HEK293 (cell line): ENCODE measurements around the gene COL15A1.

ENCODE experiments used
- CTCF ChIA-PET: fragments of 350-600 bp; formaldehyde crosslinking; extraction: SDS; loops from one replicate; lab custom pipeline; 2021; ENCODE audit warnings: antibody characterized with exemption; lab: Yijun Ruan, JAX
- POLR2A ChIA-PET: fragments of 300-600 bp; formaldehyde crosslinking; extraction: SDS; loops from one replicate; lab custom pipeline; 2020; ENCODE audit warnings: antibody characterized with exemption, inconsistent platforms; lab: Yijun Ruan, JAX
- H3K27ac ChIP-seq: fragments of 200-500 bp; sonication (Bioruptor generic); 2 replicates; pipeline ENCODE4 v1.5.1; 2014; ENCODE audit warnings: low read depth, low read length, control low read depth, inconsistent platforms; ENCODE audit errors: extremely low read depth
- H3K36me3 ChIP-seq, 2 experiments: fragments of 200-500 bp in 1 of 2; sonication (Bioruptor generic) in 1 of 2; 1 replicate in 1 of 2; 2 replicates in 1 of 2; pipeline ENCODE4 v1.5.1; 2014 to 2017; ENCODE audit warnings: inconsistent platforms in 2 of 2, low read length in 2 of 2; ENCODE audit not compliant: control insufficient read depth in 2 of 2, insufficient read depth in 1 of 2
- H3K4me1 ChIP-seq: fragments of 200-500 bp; sonication (Bioruptor generic); 2 replicates; pipeline ENCODE4 v1.5.1; 2014; ENCODE audit warnings: mild to moderate bottlenecking, low read length, inconsistent platforms; ENCODE audit not compliant: control insufficient read depth, insufficient read depth
- H3K4me3 ChIP-seq: 2 replicates; pipeline ENCODE4 v1.5.1; 2011; ENCODE audit warnings: low read depth, mild to moderate bottlenecking, control low read depth, low read length, moderate library complexity
- H3K9me3 ChIP-seq: fragments of 200-500 bp; sonication (Bioruptor generic); 2 replicates; pipeline ENCODE4 v1.5.1; 2014; ENCODE audit warnings: low read depth, low read length, inconsistent platforms; ENCODE audit not compliant: control insufficient read depth, insufficient read depth
- BCL11A ChIP-seq: fragments of 450-650 bp; formaldehyde crosslinking; IDR thresholded peaks from 2 replicates; pipeline ENCODE4 v1.5.1; 2016; ENCODE audit warnings: low read depth, missing biosample characterization, missing genetic modification characterization
- GLI2 ChIP-seq: fragments of 450-650 bp; formaldehyde crosslinking; IDR thresholded peaks from 2 replicates; pipeline ENCODE4; 2017; ENCODE audit warnings: missing biosample characterization, missing genetic modification characterization, low read depth, borderline replicate concordance
- MEIS1 ChIP-seq: sonication (generic); formaldehyde crosslinking; IDR thresholded peaks from 2 replicates; pipeline ENCODE4 v1.8.1; 2022; ENCODE audit warnings: missing genetic modification reagents, mild to moderate bottlenecking, borderline replicate concordance
- MYNN ChIP-seq: fragments of 450-650 bp; formaldehyde crosslinking; IDR thresholded peaks from 2 replicates; pipeline ENCODE4 v1.5.1; 2016; ENCODE audit warnings: missing biosample characterization, missing genetic modification characterization, borderline replicate concordance
- MZF1 ChIP-seq: fragments of 450-650 bp; formaldehyde crosslinking; IDR thresholded peaks from 2 replicates; pipeline ENCODE4 v1.5.1; 2017; ENCODE audit warnings: missing biosample characterization, missing genetic modification characterization, borderline replicate concordance
- PRDM6 ChIP-seq: fragments of 450-650 bp; formaldehyde crosslinking; IDR thresholded peaks from 2 replicates; pipeline ENCODE4 v1.5.1; 2017; ENCODE audit warnings: missing biosample characterization, missing genetic modification characterization
- SP2 ChIP-seq: fragments of 450-650 bp; formaldehyde crosslinking; IDR thresholded peaks from 2 replicates; pipeline ENCODE4 v1.5.1; 2016; ENCODE audit warnings: missing biosample characterization, missing genetic modification characterization
- ZNF140 ChIP-seq: fragments of 450-650 bp; formaldehyde crosslinking; IDR thresholded peaks from 2 replicates; pipeline ENCODE4 v1.5.1; 2016; ENCODE audit warnings: missing biosample characterization, missing genetic modification characterization
- ZNF174 ChIP-seq: fragments of 450-650 bp; formaldehyde crosslinking; IDR thresholded peaks from 2 replicates; pipeline ENCODE4 v1.5.0; 2017; ENCODE audit warnings: missing biosample characterization, mild to moderate bottlenecking, missing genetic modification characterization
- ZNF19 ChIP-seq: fragments of 450-650 bp; formaldehyde crosslinking; IDR thresholded peaks from 2 replicates; pipeline ENCODE4; 2016; ENCODE audit warnings: missing biosample characterization, missing genetic modification characterization, low read depth
- ZNF239 ChIP-seq: fragments of 450-650 bp; formaldehyde crosslinking; IDR thresholded peaks from 2 replicates; pipeline ENCODE4 v1.5.1; 2016; ENCODE audit warnings: missing biosample characterization, missing genetic modification characterization
- ZNF335 ChIP-seq: fragments of 450-650 bp; formaldehyde crosslinking; conservative IDR thresholded peaks from 2 replicates; pipeline ENCODE4 v1.5.1; 2016; ENCODE audit warnings: missing biosample characterization, missing genetic modification characterization
- ZNF366 ChIP-seq: fragments of 450-650 bp; formaldehyde crosslinking; conservative IDR thresholded peaks from 2 replicates; pipeline ENCODE4 v1.5.1; 2016; ENCODE audit warnings: missing biosample characterization, missing genetic modification characterization
- ZNF391 ChIP-seq: fragments of 450-650 bp; formaldehyde crosslinking; IDR thresholded peaks from 2 replicates; pipeline ENCODE4 v1.5.1; 2016; ENCODE audit warnings: low read depth, missing biosample characterization, missing genetic modification characterization, borderline replicate concordance
- ZNF423 ChIP-seq: fragments of 450-650 bp; formaldehyde crosslinking; IDR thresholded peaks from 2 replicates; pipeline ENCODE4 v1.5.1; 2016; ENCODE audit warnings: missing biosample characterization, missing genetic modification characterization
- ZNF558 ChIP-seq: fragments of 450-650 bp; formaldehyde crosslinking; IDR thresholded peaks from 2 replicates; pipeline ENCODE4 v1.5.1; 2016; ENCODE audit warnings: missing biosample characterization, missing genetic modification characterization
- ZNF768 ChIP-seq: fragments of 450-650 bp; formaldehyde crosslinking; IDR thresholded peaks from 2 replicates; pipeline ENCODE4 v1.5.1; 2018; ENCODE audit warnings: missing biosample characterization, mild to moderate bottlenecking, missing genetic modification characterization
- ZNF776 ChIP-seq: fragments of 450-650 bp; formaldehyde crosslinking; IDR thresholded peaks from 2 replicates; pipeline ENCODE4 v1.5.0; 2017; ENCODE audit warnings: missing biosample characterization, missing genetic modification characterization, borderline replicate concordance
- ZSCAN18 ChIP-seq: fragments of 450-650 bp; formaldehyde crosslinking; IDR thresholded peaks from 2 replicates; pipeline ENCODE4 v1.5.1; 2016; ENCODE audit warnings: missing biosample characterization, missing genetic modification characterization
- ZSCAN30 ChIP-seq: fragments of 450-650 bp; IDR thresholded peaks from 2 replicates; pipeline ENCODE4 v1.5.1; 2018; ENCODE audit warnings: missing biosample characterization, mild to moderate bottlenecking, missing genetic modification characterization, moderate library complexity
- TF ChIP-seq, protein P1 (sequence below): fragments of 450-650 bp; formaldehyde crosslinking; IDR thresholded peaks from 2 replicates; pipeline ENCODE4 v1.5.1; 2016; ENCODE audit warnings: missing biosample characterization, missing genetic modification characterization

The COL15A1 gene

DNA sequence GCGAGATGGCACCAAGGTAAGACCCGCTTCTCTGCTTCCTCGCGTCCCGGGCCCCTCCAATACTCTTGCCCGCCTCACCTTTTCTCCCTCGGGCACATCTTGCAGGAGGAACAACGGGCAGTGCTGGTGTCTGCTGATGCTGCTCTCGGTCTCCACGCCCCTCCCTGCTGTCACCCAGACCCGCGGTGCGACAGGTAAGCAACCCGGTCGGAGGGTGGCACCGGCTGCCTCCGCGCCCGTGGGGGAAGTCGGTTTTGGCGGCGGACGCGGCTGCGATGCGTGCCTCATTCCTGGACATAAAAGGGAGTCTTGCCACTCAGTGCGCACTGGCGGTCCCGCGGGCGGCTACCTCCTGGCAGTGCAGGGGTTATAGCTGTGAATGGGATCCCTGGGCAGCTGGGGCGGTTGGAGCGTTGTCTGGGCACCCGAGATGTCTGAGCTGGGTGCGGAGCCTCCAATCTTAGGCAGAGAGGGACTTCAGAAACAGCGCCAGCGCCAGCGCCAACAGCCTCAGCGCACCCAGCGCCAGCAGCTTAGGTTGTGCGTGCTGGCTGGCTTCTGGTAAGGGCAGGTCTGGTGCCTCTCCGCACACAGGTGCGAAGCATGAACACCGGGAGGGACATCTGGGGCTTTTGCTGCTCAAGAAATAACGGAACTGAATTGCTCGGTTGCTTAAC is 488 bp downstream of the COL15A1 start (continued):
- TF ChIP-seq ZSCAN30 (tag by site-specific recombination), result no peak
- no peak for TF ChIP-seq ZNF423
- TF ChIP-seq ZNF239 (tag by site-specific recombination), result no peak
- no peak for TF ChIP-seq GLI2 (tag by site-specific recombination)
- TF ChIP-seq, all 188 proteins: peak for 8

- Histone ChIP-seq H3K36me3 (no peaks in the 10 kb centered on the region), H3K4me1 (no peaks in the 10 kb centered on the region), H3K9me3 (no peaks in the 10 kb centered on the region), H3K4me3 (no peak overlapping the region), H3K27ac (no peak overlapping the region)
- TF ChIP-seq, protein P1, sequence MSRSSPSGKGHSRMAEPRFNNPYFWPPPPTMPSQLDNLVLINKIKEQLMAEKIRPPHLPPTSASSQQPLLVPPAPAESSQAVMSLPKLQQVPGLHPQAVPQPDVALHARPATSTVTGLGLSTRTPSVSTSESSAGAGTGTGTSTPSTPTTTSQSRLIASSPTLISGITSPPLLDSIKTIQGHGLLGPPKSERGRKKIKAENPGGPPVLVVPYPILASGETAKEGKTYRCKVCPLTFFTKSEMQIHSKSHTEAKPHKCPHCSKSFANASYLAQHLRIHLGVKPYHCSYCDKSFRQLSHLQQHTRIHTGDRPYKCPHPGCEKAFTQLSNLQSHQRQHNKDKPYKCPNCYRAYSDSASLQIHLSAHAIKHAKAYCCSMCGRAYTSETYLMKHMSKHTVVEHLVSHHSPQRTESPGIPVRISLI, result no peak
- no peak for TF ChIP-seq SP2 (tag by site-specific recombination)
- TF ChIP-seq ZNF335 (tag by site-specific recombination), result no peak
- ChIA-PET POLR2A (no interaction called here), CTCF (interaction anchor here (2.5 kb wide), 1 partner anchor 30 kb away, joined by 9 read pairs; no protein-coding TSS in a partner anchor)
Measured at GRCh38 chr9:98944734-98945074, 997 bp downstream of the COL15A1 start.

- Histone ChIP-seq H3K27ac (no peak overlapping the region), H3K4me3 (no peak overlapping the region), H3K9me3 (no peaks in the 10 kb centered on the region), H3K4me1 (no peaks in the 10 kb centered on the region), H3K36me3 (no peaks in the 10 kb centered on the region)
- POLR2A ChIA-PET, result no interaction called here
- no peak for TF ChIP-seq MEIS1
- no peak for TF ChIP-seq SP2 (tag by site-specific recombination)
- TF ChIP-seq ZNF366 (tag by site-specific recombination), result no peak
- no peak for TF ChIP-seq ZNF239 (tag by site-specific recombination)
- no peak for TF ChIP-seq ZNF391 (tag by site-specific recombination)
- TF ChIP-seq ZSCAN18, result no peak
- TF ChIP-seq ZNF768 (tag by site-specific recombination), result no peak
- no peak for TF ChIP-seq ZNF140 (tag by site-specific recombination)
- no peak for TF ChIP-seq ZNF558 (tag by site-specific recombination)
- TF ChIP-seq ZNF19 (tag by site-specific recombination), result no peak
- no peak for TF ChIP-seq ZNF776 (tag by site-specific recombination)
- TF ChIP-seq MYNN (tag by site-specific recombination), result no peak
- no peak for TF ChIP-seq ZNF174
- no peak for TF ChIP-seq PRDM6 (tag by site-specific recombination)
- no peak for TF ChIP-seq MZF1 (tag by site-specific recombination)
- no peak for TF ChIP-seq BCL11A (tag by site-specific recombination)
- CTCF ChIA-PET, result no interaction called here
Measured at GRCh38 chr9:98949565-98949964, 5.9 kb downstream of the COL15A1 start.
